AG04450 (cell line): ENCODE data around the gene CTNNB1. TPM values are rescaled to one million over a fixed set of nuclear protein-coding genes. Genes with fewer than 3 reads are reported as not detected.

Experiments used
- CTCF ChIA-PET: fragments of 300-600, 350-600 bp; formaldehyde crosslinking; extraction: SDS; loops from one replicate; lab custom pipeline; 2022; ENCODE audit warnings: antibody characterized with exemption, inconsistent platforms; lab: Charles Lee
- POLR2A ChIA-PET: fragments of 350-600 bp; formaldehyde crosslinking; extraction: SDS; loops from one replicate; lab custom pipeline; 2021; ENCODE audit warnings: antibody characterized with exemption, inconsistent platforms; lab: Yijun Ruan, JAX
- DNase-seq: peaks from one replicate; pipeline ENCODE4 v3.0.0-alpha.2; 2011; ENCODE audit warnings: low read depth, low spot score
- H3K27ac ChIP-seq: one replicate; pipeline ENCODE4 v1.5.1; 2012; ENCODE audit warnings: low read depth, low read length, control low read depth
- H3K27me3 ChIP-seq: one replicate; pipeline ENCODE4 v1.6.0; 2012; ENCODE audit warnings: low read length; ENCODE audit not compliant: control insufficient read depth, insufficient read depth
- H3K4me3 ChIP-seq: 2 replicates; pipeline ENCODE4 v1.5.1; 2011; ENCODE audit warnings: mild to moderate bottlenecking, low read depth, low read length, control low read depth
- H3K9me3 ChIP-seq: 2 replicates; pipeline ENCODE4 v1.5.1; 2012; ENCODE audit warnings: low read length; ENCODE audit not compliant: control insufficient read depth, insufficient read depth
- CTCF ChIP-seq: IDR thresholded peaks from 2 replicates; pipeline ENCODE4 v1.5.1; 2011; ENCODE audit warnings: low read depth, low read length, control low read depth, inconsistent platforms
- polyA plus RNA-seq: library from polyadenylated mRNA; depleted of rRNA; stranded (reverse); fragments of >200 nt; gene quantifications from 2 replicates; pipeline ENCODE4 v1.2.3, GENCODE V29; 2011

Gene CTNNB1
- polyA plus RNA-seq, 1 experiment, result 352 TPM

GRCh38 chr3:41244620-41245336 is 45.5 kb downstream of the CTNNB1 start:
- DNase-seq, result no peak
- TF ChIP-seq CTCF, result no peak
- CTCF ChIA-PET, result no interaction called here
- no peak overlapping the region for H3K27ac ChIP-seq
- H3K9me3 ChIP-seq, result no peaks in the 10 kb centered on the region; the same call in 1 of the 2 replicates
- no peaks in the 10 kb centered on the region for H3K27me3 ChIP-seq
- POLR2A ChIA-PET, result interaction anchor here (1.1 kb wide), 1 partner anchor 46 kb away, joined by 5 read pairs; the partner anchor contains the start of gene CTNNB1
- no peak overlapping the region for H3K4me3 ChIP-seq

- CTCF ChIA-PET, result no interaction called here
- Histone ChIP-seq H3K4me3 (no peak overlapping the region), H3K27ac (no peak overlapping the region), H3K27me3 (no peaks in the 10 kb centered on the region), H3K9me3 (no peaks in the 10 kb centered on the region; the same call in 1 of the 2 replicates)
- no peak for DNase-seq
- no peak for TF ChIP-seq CTCF
- POLR2A ChIA-PET, result interaction anchor here (0.6 to 1.2 kb wide), 3 partner anchors 41 to 145 kb away, joined by 3 to 6 read pairs (median 3); partner anchors contain the start of gene CTNNB1
Measured at GRCh38 chr3:41247055-41248004, 48.0 kb downstream of the CTNNB1 start.

GRCh38 chr3:41248525-41248924 is 49.2 kb downstream of the CTNNB1 start:
- no peak for DNase-seq
- no peaks in the 10 kb centered on the region for H3K27me3 ChIP-seq
- POLR2A ChIA-PET, result no interaction called here
- no peak for TF ChIP-seq CTCF
- no peak overlapping the region for H3K27ac ChIP-seq
- CTCF ChIA-PET, result no interaction called here
- H3K9me3 ChIP-seq, result no peaks in the 10 kb centered on the region; the same call in 1 of the 2 replicates
- H3K4me3 ChIP-seq, result no peak overlapping the region

GRCh38 chr3:41249318-41249717 is 50.0 kb downstream of the CTNNB1 start:
- ChIA-PET POLR2A (no interaction called here), CTCF (no interaction called here)
- DNase-seq, result no peak
- no peaks in the 10 kb centered on the region; the same call in 1 of the 2 replicates for H3K9me3 ChIP-seq
- H3K27me3 ChIP-seq, result no peaks in the 10 kb centered on the region
- no peak overlapping the region for H3K4me3 ChIP-seq
- TF ChIP-seq CTCF, result no peak
- H3K27ac ChIP-seq, result no peak overlapping the region
